ENCODE measurements around the gene UCN. TPM values are rescaled to one million over a fixed set of nuclear protein-coding genes. Genes with fewer than 3 reads are reported as not detected.

UCN gene
- total RNA-seq, 4 donors from 2014 or later, result 14.9 to 24.0 (median 16.8) TPM

- H3K4me1 ChIP-seq, result peaks cover 0 to 16% (median 12%) of the 10 kb centered on the region in 4 donors
- TF ChIP-seq EP300 (IDR thresholded peaks at IDR 0.05) (no peak), POLR2A (IDR thresholded peaks at IDR 0.05) (no peak)
- TF ChIP-seq, protein P1, sequence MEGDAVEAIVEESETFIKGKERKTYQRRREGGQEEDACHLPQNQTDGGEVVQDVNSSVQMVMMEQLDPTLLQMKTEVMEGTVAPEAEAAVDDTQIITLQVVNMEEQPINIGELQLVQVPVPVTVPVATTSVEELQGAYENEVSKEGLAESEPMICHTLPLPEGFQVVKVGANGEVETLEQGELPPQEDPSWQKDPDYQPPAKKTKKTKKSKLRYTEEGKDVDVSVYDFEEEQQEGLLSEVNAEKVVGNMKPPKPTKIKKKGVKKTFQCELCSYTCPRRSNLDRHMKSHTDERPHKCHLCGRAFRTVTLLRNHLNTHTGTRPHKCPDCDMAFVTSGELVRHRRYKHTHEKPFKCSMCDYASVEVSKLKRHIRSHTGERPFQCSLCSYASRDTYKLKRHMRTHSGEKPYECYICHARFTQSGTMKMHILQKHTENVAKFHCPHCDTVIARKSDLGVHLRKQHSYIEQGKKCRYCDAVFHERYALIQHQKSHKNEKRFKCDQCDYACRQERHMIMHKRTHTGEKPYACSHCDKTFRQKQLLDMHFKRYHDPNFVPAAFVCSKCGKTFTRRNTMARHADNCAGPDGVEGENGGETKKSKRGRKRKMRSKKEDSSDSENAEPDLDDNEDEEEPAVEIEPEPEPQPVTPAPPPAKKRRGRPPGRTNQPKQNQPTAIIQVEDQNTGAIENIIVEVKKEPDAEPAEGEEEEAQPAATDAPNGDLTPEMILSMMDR (IDR thresholded peaks at IDR 0.05), result no peak
- WGBS, 2 donors, result 81 to 88% methylated on average over 8 of the region's 8 CpGs
- H3K27me3 ChIP-seq, result peaks cover 0 to 88% of the 10 kb centered on the region in 2 donors
- H3K36me3 ChIP-seq, result no peaks in the 10 kb centered on the region
- H3K27ac ChIP-seq, result no peak overlapping the region
- no peak overlapping the region for H3K4me3 ChIP-seq
- H3K9me3 ChIP-seq, result no peaks in the 10 kb centered on the region
- no peak for DNase-seq (ENCODE audit: low spot score in 2 of 2)
These were observed 50.2 kb downstream of the UCN start for GRCh38 chr2:27258051-27258450.

Other genes with a start within 250 kb of the UCN start
- gene OST4, start 236.8 kb downstream of the UCN start, total RNA-seq, result 100 to 1,000 TPM; 111 to 217 (median 166) TPM
- gene EMILIN1, start 229.8 kb downstream of the UCN start, total RNA-seq, result 10 to 100 TPM; 56.6 to 95.1 (median 70.1) TPM
- 10 to 100 TPM in 2 of 4 donors, 1 to 10 TPM in 2; 5.1 to 12.2 (median 9.1) TPM for gene KHK, start 221.7 kb downstream of the UCN start, total RNA-seq
- gene CGREF1, start 189.3 kb downstream of the UCN start, total RNA-seq, result 10 to 100 TPM in 1 of 4 donors, 1 to 10 TPM in 3; 2.8 to 15.9 (median 8.4) TPM
- gene ABHD1, start 184.6 kb downstream of the UCN start, total RNA-seq, result under 1 TPM in 3 of 4 donors, not detected in 1; 0.42 to 0.78 (median 0.44) TPM
- 100 to 1,000 TPM in 1 of 4 donors, 10 to 100 TPM in 3; 54.4 to 114 (median 80.1) TPM for gene PREB, start 173.8 kb downstream of the UCN start, total RNA-seq
- not detected for gene PRR30, start 169.0 kb downstream of the UCN start, total RNA-seq
- gene TCF23, start 159.4 kb downstream of the UCN start, total RNA-seq, result not detected
- gene ATRAID, start 96.4 kb downstream of the UCN start, total RNA-seq, result 100 to 1,000 TPM; 107 to 210 (median 124) TPM
- gene SLC5A6, start 96.2 kb downstream of the UCN start, total RNA-seq, result 10 to 100 TPM; 19.0 to 50.0 (median 41.5) TPM
- 10 to 100 TPM; 18.6 to 69.6 (median 32.9) TPM for gene CAD, start 91.1 kb downstream of the UCN start, total RNA-seq
- under 1 TPM in 1 of 4 donors, not detected in 3; 0.44 TPM for gene SLC30A3, start 45.4 kb downstream of the UCN start, total RNA-seq
- 1 to 10 TPM in 1 of 4 donors, not detected in 3; 2.5 TPM for gene DNAJC5G, start 33.0 kb downstream of the UCN start, total RNA-seq
- 1 to 10 TPM in 2 of 4 donors, under 1 TPM in 2; 0.21 to 2.7 (median 1.3) TPM for gene TRIM54, start 26.0 kb downstream of the UCN start, total RNA-seq
- 100 to 1,000 TPM in 1 of 4 donors, 10 to 100 TPM in 3; 68.4 to 105 (median 87.3) TPM for gene MPV17, start 14.7 kb upstream of the UCN start, total RNA-seq
- 10 to 100 TPM; 38.9 to 54.0 (median 46.0) TPM for gene GTF3C2, start 48.3 kb upstream of the UCN start, total RNA-seq
- 10 to 100 TPM; 43.3 to 69.0 (median 59.8) TPM for gene EIF2B4, start 61.9 kb upstream of the UCN start, total RNA-seq
- 10 to 100 TPM; 71.6 to 97.7 (median 90.8) TPM for gene SNX17, start 62.2 kb upstream of the UCN start, total RNA-seq
- gene ZNF513, start 72.3 kb upstream of the UCN start, total RNA-seq, result 10 to 100 TPM; 12.9 to 16.8 (median 14.4) TPM
- 10 to 100 TPM; 33.7 to 53.6 (median 47.9) TPM for gene PPM1G, start 101.1 kb upstream of the UCN start, total RNA-seq
- 10 to 100 TPM; 43.7 to 62.5 (median 56.7) TPM for gene NRBP1, start 120.2 kb upstream of the UCN start, total RNA-seq
- gene KRTCAP3, start 133.9 kb upstream of the UCN start, total RNA-seq, result 10 to 100 TPM in 1 of 4 donors, 1 to 10 TPM in 1, not detected in 2; 3.6 to 18.1 TPM
- 10 to 100 TPM; 27.8 to 61.4 (median 40.9) TPM for gene IFT172, start 181.3 kb upstream of the UCN start, total RNA-seq
- gene FNDC4, start 186.8 kb upstream of the UCN start, total RNA-seq, result 10 to 100 TPM in 2 of 4 donors, 1 to 10 TPM in 2; 7.0 to 30.3 (median 9.3) TPM
- gene GCKR, start 188.4 kb upstream of the UCN start, total RNA-seq, result not detected